K562 (cell line): ENCODE results near the gene BRWD1. TPM values are rescaled to one million over a fixed set of nuclear protein-coding genes. Genes with fewer than 3 reads are reported as not detected.

Experiments used
- CTCFL ChIP-seq: IDR thresholded peaks from 2 replicates; pipeline ENCODE4 v1.6.1; 2011; ENCODE audit warnings: borderline replicate concordance, low read depth, mild to moderate bottlenecking, moderate library complexity, low read length; ENCODE audit not compliant: insufficient read depth, poor library complexity, severe bottlenecking
- CXXC5 ChIP-seq: fragments of 250-450 bp; sonication (Bioruptor Pico); IDR thresholded peaks from 2 replicates; pipeline ENCODE4 v1.8.0; 2022; ENCODE audit warnings: inconsistent platforms, mild to moderate bottlenecking, moderate library complexity
- EHMT2 ChIP-seq: fragments of 450-650 bp; IDR thresholded peaks from 2 replicates; pipeline ENCODE4 v1.6.1; 2018; ENCODE audit warnings: antibody characterized with exemption
- ELF2 ChIP-seq: fragments of 250-450 bp; sonication (Bioruptor Pico); IDR thresholded peaks from 2 replicates; pipeline ENCODE4 v1.5.0; 2021; ENCODE audit warnings: mild to moderate bottlenecking
- ELK1 ChIP-seq: sonication (generic); formaldehyde crosslinking; IDR thresholded peaks from 2 replicates; pipeline ENCODE4 v1.8.1; 2022; ENCODE audit warnings: missing genetic modification reagents
- EWSR1 ChIP-seq: fragments of 450-650 bp; IDR thresholded peaks from 2 replicates; pipeline ENCODE4 v1.6.1; 2018; ENCODE audit warnings: borderline replicate concordance, mild to moderate bottlenecking, low read depth, moderate library complexity; ENCODE audit not compliant: partially characterized antibody
- FOXM1 ChIP-seq, 2 experiments: fragments of 450-650 bp in 1 of 2; sonication (generic) in 1 of 2; formaldehyde crosslinking in 1 of 2; IDR thresholded peaks; 2 replicates each; pipeline versions ENCODE4 v1.6.1 to v1.9.0; 2017 to 2022; ENCODE audit warnings: low read depth in 2 of 2, mild to moderate bottlenecking in 2 of 2, missing genetic modification reagents in 1 of 2, moderate library complexity in 1 of 2
- HSF4 ChIP-seq: fragments of 250-450 bp; sonication (Bioruptor Pico); IDR thresholded peaks from 2 replicates; pipeline ENCODE4 v2.1.2; 2022; ENCODE audit warnings: mild to moderate bottlenecking, moderate library complexity, borderline replicate concordance
- NR1H2 ChIP-seq: sonication (generic); formaldehyde crosslinking; IDR thresholded peaks from 2 replicates; pipeline ENCODE4 v1.4.0; 2020; ENCODE audit warnings: mild to moderate bottlenecking, missing genetic modification reagents
- PCBP2 ChIP-seq: fragments of 200-400 bp; formaldehyde crosslinking; IDR thresholded peaks from 2 replicates; pipeline ENCODE4 v1.6.1; 2018; ENCODE audit warnings: low read length, low read depth, mild to moderate bottlenecking, moderate library complexity; ENCODE audit not compliant: poor library complexity, severe bottlenecking
- PKNOX1 ChIP-seq: fragments of 450-650 bp; IDR thresholded peaks from 2 replicates; pipeline ENCODE4 v1.6.1; 2016
- PURB ChIP-seq: sonication (generic); formaldehyde crosslinking; IDR thresholded peaks from 2 replicates; pipeline ENCODE4 v1.9.0; 2021; ENCODE audit warnings: low read depth, mild to moderate bottlenecking, missing genetic modification reagents
- ZC3H4 ChIP-seq: sonication (generic); formaldehyde crosslinking; IDR thresholded peaks from 2 replicates; pipeline ENCODE4 v1.9.0; 2021; ENCODE audit warnings: missing genetic modification reagents, borderline replicate concordance
- ZNF232 ChIP-seq: sonication (generic); formaldehyde crosslinking; IDR thresholded peaks from 2 replicates; pipeline ENCODE4 v1.8.0; 2022; ENCODE audit warnings: mild to moderate bottlenecking, missing genetic modification reagents
- ZNF695 ChIP-seq: fragments of 450-650 bp; formaldehyde crosslinking; IDR thresholded peaks from 2 replicates; pipeline ENCODE4 v1.4.0; 2020; ENCODE audit warnings: mild to moderate bottlenecking, moderate library complexity
- polyA plus RNA-seq, 8 experiments: library from polyadenylated mRNA; depleted of rRNA in 4 of 8; stranded (reverse) in 5 of 8; unstranded in 3 of 8; fragments of >200 nt; fragmentation: Nextera tagmentation in 2 of 8; fragmentation: Illumina TruSeq in 1 of 8; extraction: Ambion mirVana in 2 of 8; extraction: Trizol in 1 of 8; gene quantifications; 2 replicates each; pipeline versions ENCODE4 v1.2.1 to v1.2.3, GENCODE V29; 2011 to 2014; ENCODE audit warnings: inconsistent platforms in 1 of 8, missing spikeins in 1 of 8
- total RNA-seq, 7 experiments: library from RNA; depleted of rRNA in 6 of 7; stranded (reverse); fragments of >200 nt in 6 of 7; fragmentation: Illumina TruSeq in 2 of 7; extraction: Trizol in 2 of 7; gene quantifications; 2 replicates each; pipeline versions ENCODE4 v1.2.1 to v1.2.3, GENCODE V29; 2011 to 2021; ENCODE audit warnings: low replicate concordance in 1 of 7
- TF ChIP-seq, protein P1 (sequence below): sonication (generic); formaldehyde crosslinking; IDR thresholded peaks from 2 replicates; pipeline ENCODE4 v1.8.1; 2023; ENCODE audit warnings: mild to moderate bottlenecking, missing genetic modification reagents
- TF ChIP-seq, protein P2 (sequence below), 2 experiments: fragments of 150-350 bp in 1 of 2; IDR thresholded peaks; 2 replicates each; pipeline ENCODE4 v1.6.1; 2012 to 2016; ENCODE audit warnings: low read depth in 2 of 2, low read length in 2 of 2, mild to moderate bottlenecking in 1 of 2, moderate library complexity in 1 of 2

The BRWD1 gene
- total and polyA plus RNA-seq, 9 of the 15 experiments (the other 6 are each of a cell fraction or from before 2014, with no cell fraction given) = 10.1 to 60.2 (median 34.1) TPM

- no peak for TF ChIP-seq EWSR1
- no peak for TF ChIP-seq PURB (CRISPR knock-in tag)
- no peak for TF ChIP-seq PKNOX1
- no peak for TF ChIP-seq CXXC5 (CRISPR knock-in tag)
- TF ChIP-seq, protein P1, sequence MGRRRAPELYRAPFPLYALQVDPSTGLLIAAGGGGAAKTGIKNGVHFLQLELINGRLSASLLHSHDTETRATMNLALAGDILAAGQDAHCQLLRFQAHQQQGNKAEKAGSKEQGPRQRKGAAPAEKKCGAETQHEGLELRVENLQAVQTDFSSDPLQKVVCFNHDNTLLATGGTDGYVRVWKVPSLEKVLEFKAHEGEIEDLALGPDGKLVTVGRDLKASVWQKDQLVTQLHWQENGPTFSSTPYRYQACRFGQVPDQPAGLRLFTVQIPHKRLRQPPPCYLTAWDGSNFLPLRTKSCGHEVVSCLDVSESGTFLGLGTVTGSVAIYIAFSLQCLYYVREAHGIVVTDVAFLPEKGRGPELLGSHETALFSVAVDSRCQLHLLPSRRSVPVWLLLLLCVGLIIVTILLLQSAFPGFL (CRISPR knock-in tag) = no peak
- no peak for TF ChIP-seq FOXM1 (IDR thresholded peaks at IDR 0.05; ENCODE audit: low read depth)
- TF ChIP-seq FOXM1 (CRISPR knock-in tag; IDR thresholded peaks at IDR 0.05; ENCODE audit: low read depth) = no peak
- 0 out of 2 replicates have a peak, but pooled peaks have one; percentile 79 for TF ChIP-seq ZNF232 (CRISPR knock-in tag)
- no peak for TF ChIP-seq HSF4 (CRISPR knock-in tag)
- no peak for TF ChIP-seq CTCFL
- no peak for TF ChIP-seq EHMT2
- no peak for TF ChIP-seq ZNF695
- TF ChIP-seq, protein P2, sequence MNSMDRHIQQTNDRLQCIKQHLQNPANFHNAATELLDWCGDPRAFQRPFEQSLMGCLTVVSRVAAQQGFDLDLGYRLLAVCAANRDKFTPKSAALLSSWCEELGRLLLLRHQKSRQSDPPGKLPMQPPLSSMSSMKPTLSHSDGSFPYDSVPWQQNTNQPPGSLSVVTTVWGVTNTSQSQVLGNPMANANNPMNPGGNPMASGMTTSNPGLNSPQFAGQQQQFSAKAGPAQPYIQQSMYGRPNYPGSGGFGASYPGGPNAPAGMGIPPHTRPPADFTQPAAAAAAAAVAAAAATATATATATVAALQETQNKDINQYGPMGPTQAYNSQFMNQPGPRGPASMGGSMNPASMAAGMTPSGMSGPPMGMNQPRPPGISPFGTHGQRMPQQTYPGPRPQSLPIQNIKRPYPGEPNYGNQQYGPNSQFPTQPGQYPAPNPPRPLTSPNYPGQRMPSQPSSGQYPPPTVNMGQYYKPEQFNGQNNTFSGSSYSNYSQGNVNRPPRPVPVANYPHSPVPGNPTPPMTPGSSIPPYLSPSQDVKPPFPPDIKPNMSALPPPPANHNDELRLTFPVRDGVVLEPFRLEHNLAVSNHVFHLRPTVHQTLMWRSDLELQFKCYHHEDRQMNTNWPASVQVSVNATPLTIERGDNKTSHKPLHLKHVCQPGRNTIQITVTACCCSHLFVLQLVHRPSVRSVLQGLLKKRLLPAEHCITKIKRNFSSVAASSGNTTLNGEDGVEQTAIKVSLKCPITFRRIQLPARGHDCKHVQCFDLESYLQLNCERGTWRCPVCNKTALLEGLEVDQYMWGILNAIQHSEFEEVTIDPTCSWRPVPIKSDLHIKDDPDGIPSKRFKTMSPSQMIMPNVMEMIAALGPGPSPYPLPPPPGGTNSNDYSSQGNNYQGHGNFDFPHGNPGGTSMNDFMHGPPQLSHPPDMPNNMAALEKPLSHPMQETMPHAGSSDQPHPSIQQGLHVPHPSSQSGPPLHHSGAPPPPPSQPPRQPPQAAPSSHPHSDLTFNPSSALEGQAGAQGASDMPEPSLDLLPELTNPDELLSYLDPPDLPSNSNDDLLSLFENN (IDR thresholded peaks at IDR 0.05; ENCODE audit: low read depth in 2 of 2, low read length in 2 of 2) = no peak
- no peak for TF ChIP-seq ELK1 (CRISPR knock-in tag)
- TF ChIP-seq NR1H2 (CRISPR knock-in tag) = 0 out of 2 replicates have a peak, but pooled peaks have one; percentile 27
- TF ChIP-seq ELF2 = peak; percentile 35; the same call in 1 of the 2 replicates
- TF ChIP-seq ZC3H4 = peak; percentile 90; the same call in 1 of the 2 replicates
- TF ChIP-seq PCBP2 = no peak
Measured at GRCh38 chr21:39182484-39183271, 130.8 kb downstream of the BRWD1 start (continued).
